Measurements from ENCODE around the gene FOSB. TPM values are rescaled to one million over a fixed set of nuclear protein-coding genes. Genes with fewer than 3 reads are reported as not detected.

The FOSB gene
- polyA plus RNA-seq, 1 donor, result 95.9 TPM

GRCh38 chr19:45440873-45441654 lies 26.7 kb upstream of the FOSB start:
- DNase-seq, result no peak

GRCh38 chr19:45442408-45442777 lies 25.4 kb upstream of the FOSB start:
- no peak for DNase-seq

GRCh38 chr19:45442778-45443461 lies 24.9 kb upstream of the FOSB start:
- no peak for DNase-seq

DNA sequence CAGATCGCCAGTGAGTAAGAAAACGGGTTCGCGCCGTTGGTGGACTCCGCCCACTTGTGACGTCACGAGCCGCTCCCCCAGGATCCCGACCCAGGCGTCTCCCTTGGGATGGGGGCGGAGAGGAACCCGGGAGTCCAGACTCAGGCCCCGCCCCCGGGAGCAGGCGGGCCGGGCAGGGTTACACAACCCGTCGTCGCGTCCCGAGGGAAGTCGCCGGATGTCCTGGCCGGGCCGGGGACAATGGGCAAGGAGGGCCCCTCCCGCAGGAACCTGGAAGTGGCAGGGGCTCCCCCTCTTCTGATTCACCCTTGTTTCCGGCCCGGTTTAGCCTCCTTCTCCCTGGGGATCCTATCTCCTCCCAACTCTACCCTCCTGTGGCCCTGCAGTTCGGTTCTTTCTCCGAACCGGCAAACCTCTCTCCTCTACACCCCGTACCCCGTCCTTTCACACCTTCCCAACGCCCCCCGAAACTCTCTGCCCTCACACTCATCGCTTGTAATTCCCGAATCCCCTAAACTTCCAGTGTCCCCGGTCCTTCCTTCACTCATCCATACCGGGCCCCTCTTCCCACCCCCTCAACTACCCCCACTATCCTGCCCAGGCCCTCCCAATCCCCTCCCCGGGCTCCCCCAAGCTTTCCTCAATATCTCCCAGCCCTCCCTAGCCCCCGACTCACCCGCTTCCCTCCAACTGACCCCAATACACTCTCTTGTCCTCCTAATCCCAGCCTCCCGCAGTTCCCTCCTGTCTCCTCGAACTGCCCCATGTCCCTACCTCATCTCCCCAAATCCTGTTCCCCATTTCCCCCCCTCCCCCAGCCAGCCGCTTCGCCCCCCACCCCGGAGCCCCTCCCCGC lies 24.1 kb upstream of the FOSB start:
- DNase-seq, result peak; percentile 89

- DNase-seq, result peak; percentile 91
Measured at GRCh38 chr19:45444318-45445041, 23.3 kb upstream of the FOSB start.

DNA sequence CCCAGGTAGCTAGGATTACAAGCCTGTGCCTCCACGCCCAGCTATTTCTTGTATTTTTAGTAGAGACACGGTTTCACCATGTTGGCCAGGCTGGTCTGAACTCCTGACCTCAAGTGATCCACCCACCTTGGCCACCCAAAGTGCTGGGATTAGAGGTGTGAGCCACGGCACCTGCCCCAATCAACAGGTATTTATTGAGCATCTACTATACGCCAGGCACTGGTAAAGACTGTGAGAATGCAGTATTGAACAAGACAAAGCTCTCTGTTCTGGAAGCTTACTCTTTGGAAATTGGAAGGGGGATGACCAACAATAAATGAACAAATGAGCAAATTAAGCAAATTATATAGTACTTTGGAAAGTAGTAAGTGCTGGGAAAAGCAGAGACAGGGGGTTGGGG lies 22.7 kb upstream of the FOSB start:
- DNase-seq, result no peak

GRCh38 chr19:45446295-45446694 lies 21.5 kb upstream of the FOSB start:
- no peak for DNase-seq

DNA sequence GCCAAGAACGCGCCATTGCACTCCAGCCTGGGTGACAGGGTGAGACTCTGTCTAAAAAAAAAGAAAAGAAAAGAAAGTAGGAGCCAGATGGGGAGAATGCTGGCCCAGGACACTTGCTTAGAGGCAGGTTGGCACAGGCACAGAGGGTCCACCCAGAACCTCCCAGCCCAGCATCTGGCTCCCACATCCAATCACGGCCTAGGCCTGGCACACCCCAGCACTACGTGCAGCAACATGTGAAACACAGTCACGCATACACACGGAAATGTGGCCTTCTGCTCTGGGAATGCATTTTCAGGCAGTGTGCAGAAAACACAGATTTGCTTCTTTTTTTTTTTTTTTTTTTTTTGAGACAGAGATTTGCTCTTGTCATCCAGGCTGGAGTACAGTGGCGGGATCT lies 20.9 kb upstream of the FOSB start:
- DNase-seq, result no peak

DNA sequence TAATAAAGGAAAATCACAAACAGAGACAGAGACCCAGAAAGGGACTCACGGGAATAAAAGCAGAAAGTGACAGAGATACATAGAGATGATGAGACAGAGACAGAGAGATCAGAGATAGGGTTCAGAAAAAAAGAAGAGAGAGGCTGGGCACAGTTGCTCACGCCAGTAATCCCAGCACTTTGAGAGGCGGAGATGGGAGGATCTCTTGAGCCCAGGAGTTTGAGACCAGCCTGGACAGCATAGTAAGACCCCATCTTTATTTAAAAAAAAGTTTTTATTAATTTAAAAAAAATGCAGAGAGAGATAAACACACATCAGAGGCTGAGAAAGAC lies 19.4 kb upstream of the FOSB start:
- no peak for DNase-seq

DNA sequence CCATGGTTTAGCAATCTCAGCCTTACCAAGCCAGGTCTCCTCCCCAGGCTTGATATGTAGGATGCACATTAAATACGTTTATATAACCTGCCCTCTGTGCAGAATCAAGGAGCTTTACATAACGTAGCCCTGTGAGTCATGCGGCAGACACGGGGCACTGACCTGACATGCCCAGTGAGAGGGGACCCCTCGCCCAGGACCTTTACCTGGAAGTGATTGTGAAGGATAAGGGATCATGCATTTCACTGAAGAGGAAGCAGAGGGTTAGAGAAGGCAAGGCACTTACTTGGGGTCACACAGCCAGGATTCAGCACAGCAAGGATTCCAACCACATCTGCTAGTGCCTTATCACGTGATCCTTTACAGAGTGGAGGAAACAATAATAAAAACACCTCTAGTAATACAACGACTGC lies 18.9 kb upstream of the FOSB start:
- no peak for DNase-seq

GRCh38 chr19:45450012-45450333 lies 17.8 kb upstream of the FOSB start:
- DNase-seq, result no peak

DNA sequence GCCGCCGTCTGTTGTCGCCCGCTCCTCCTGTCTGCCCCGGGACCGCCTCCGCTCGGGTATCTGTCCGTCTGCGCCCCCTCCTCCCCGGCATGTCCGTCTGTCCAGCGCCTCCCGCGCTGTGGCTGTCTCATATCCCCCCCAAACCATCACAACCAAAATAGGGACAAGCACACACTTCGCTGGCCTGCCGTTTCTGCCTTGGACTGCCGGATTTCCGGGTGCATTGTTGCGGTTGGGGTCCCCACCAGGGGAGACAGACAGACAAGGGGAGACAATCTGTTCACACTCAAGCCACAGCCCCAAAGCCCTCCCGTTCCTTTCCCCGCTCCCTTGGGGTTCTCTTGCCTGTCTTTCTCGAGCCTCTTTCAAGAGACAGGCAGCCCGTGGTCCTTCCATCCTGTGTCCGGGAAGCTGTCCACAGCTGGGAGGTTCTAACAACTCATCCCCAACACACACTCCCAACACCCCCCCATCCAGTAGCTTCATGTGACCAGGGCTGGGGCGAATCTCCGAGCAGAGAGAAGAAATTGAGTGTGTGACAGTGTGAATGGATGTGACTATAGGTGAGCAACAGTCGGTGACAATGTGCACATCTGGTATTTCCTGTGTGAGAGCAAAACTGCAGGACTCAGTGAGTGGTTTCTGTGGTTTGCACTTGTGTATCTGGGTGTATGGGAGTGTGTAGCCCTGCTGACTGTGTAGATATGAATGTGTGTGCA lies 16.5 kb upstream of the FOSB start:
- DNase-seq, result no peak

- no peak for DNase-seq
Measured at GRCh38 chr19:45451850-45452387, 15.9 kb upstream of the FOSB start.

DNA sequence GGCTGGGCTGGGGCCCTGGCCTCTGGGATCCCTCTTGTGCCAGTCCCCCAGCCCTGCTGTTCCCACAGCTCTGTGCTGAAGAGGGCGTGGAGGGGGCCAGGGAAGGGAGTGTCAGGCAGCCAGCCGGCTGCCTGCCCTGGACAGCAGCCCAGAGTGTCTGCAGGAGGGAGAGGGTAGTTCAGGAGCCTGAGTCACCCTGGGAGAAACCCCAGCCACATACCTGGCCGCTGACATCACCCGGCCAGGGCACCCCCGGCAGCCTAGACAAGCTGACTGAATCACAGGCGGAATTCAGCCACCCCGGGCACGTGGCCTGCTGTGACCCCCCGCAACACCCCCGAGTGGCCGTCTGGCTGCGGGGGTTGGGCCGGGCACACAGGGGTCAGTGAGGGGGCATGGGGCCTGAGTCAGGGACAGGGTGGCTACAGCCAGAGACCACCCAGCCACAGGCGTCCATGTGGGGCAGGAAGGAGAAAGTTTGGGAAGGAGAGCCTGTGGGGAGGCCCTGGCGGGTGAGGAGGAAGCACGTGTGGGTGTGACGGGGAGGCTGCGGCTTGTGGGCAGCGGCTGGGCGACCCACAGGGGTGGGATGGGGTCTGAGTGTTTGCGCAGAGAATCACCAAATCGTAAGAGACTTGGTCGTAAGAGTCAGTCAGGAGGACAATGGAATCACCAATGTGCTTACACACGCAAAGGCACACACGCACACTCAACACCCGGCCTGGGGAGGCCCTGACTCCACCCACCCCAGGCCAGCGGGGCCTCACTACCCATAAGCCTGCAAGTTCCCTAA lies 11.9 kb upstream of the FOSB start:
- DNase-seq, result peak; percentile 86

- no peak for DNase-seq
Measured at GRCh38 chr19:45456500-45456815, 11.3 kb upstream of the FOSB start.

DNA sequence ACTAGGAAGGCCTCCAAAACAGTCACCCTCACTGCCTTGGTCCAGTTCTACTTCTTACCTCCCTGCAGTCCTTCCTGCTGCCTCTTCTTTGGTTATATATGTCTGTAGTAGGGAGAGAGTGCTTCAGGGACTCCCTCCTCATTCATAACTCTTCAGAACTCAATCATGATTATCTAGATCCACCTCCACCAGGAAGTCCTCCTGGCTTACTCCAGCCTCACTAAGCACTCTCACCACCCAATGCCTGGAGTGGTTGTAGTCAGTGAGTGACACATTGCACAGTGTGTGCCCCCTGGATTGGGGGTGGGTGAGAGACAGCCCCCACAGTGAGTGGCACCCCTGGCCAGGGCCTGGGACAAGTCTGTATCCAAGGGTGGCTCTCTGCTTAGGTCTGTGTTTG lies 10.0 kb upstream of the FOSB start:
- no peak for DNase-seq

GRCh38 chr19:45460807-45461347 lies 6.9 kb upstream of the FOSB start:
- DNase-seq, result no peak

- no peak for DNase-seq
Measured at GRCh38 chr19:45462174-45462573, 5.6 kb upstream of the FOSB start.

- DNase-seq, result no peak
Measured at GRCh38 chr19:45463241-45463640, 4.6 kb upstream of the FOSB start.

DNA sequence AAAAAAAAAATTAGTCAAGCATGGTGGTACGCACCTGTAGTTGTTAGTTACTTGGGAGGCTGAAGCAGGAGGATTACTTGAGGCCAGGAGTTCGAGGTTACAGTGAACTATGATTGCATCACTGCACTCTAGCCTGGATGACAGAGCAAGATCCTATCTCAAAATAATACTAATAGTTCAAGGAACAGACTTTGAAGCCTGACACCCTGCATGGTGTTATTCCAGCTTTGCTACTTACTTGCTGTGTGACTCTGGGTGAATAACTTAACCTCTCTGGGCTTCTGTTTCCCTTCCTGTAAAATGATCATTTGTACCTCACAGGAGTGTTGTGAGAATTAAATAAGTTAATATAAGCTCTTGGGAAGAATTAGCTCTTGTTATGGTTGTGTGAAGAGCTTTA lies 3.5 kb upstream of the FOSB start:
- DNase-seq, result no peak

Data from left kidney (tissue), 2 donors.